B cell (primary cell): ENCODE data around the gene REEP6. TPM values are rescaled to one million over a fixed set of nuclear protein-coding genes. Genes with fewer than 3 reads are reported as not detected.

Experiments
- ATAC-seq: fragments of 200-7000 bp; cut with Tn5 transposase; one replicate; pipeline ENCODE4 v1.10.0; 2021; ENCODE audit warnings: low read depth, mild to moderate bottlenecking, moderate number of reproducible peaks, moderate library complexity
- CTCF ChIA-PET: fragments of 350-600 bp; sonication (Branson Sonifier 250); formaldehyde crosslinking; loops from one replicate; lab custom pipeline; 2021; ENCODE audit warnings: antibody characterized with exemption, inconsistent platforms; lab: Charles Lee
- POLR2A ChIA-PET: fragments of 350-600 bp; sonication (Branson Sonifier 250); formaldehyde crosslinking; loops from one replicate; lab custom pipeline; 2021; ENCODE audit warnings: antibody characterized with exemption; lab: Charles Lee
- DNase-seq: peaks from one replicate; pipeline ENCODE4 v3.0.0; 2013
- H2AFZ ChIP-seq: 2 replicates; pipeline ENCODE4 v1.6.1; 2012; ENCODE audit warnings: mild to moderate bottlenecking, low read depth, low read length; ENCODE audit not compliant: insufficient read depth, poor library complexity, severe bottlenecking
- H3K27ac ChIP-seq, 2 donors: 1 replicate in 1 of 2; 2 replicates in 1 of 2; pipeline ENCODE4 v1.5.1; 2012 to 2013; ENCODE audit warnings: low read length in 2 of 2, mild to moderate bottlenecking in 2 of 2, moderate library complexity in 1 of 2
- H3K27me3 ChIP-seq, 4 experiments: fragments of 200-600 bp in 1 of 4; sonication (generic) in 1 of 4; replicated peaks in 1 of 4; 1 replicate in 2 of 4; 2 replicates in 2 of 4; pipeline versions ENCODE4 v1.6.1 to v1.7.0; 2013 to 2016; ENCODE audit warnings: low read length in 3 of 4, mild to moderate bottlenecking in 2 of 4, mixed read lengths in 1 of 4, moderate library complexity in 1 of 4; ENCODE audit not compliant: insufficient read depth in 4 of 4, control insufficient read depth in 3 of 4; ENCODE audit errors: control extremely low read depth in 1 of 4
- H3K36me3 ChIP-seq, 2 experiments: replicated peaks in 1 of 2; 1 replicate in 1 of 2; 2 replicates in 1 of 2; pipeline versions ENCODE4 v1.6.1 to v1.7.1; 2013; ENCODE audit warnings: low read length in 1 of 2; ENCODE audit not compliant: insufficient read depth in 2 of 2, control insufficient read depth in 1 of 2; ENCODE audit errors: control extremely low read depth in 1 of 2, extremely low read depth in 1 of 2
- H3K4me1 ChIP-seq, 2 donors: fragments of 200-600 bp in 1 of 2; sonication (generic) in 1 of 2; 1 replicate in 1 of 2; 2 replicates in 1 of 2; pipeline versions ENCODE4 v1.5.1 to v1.6.1; 2013 to 2017; ENCODE audit warnings: low read length in 2 of 2; ENCODE audit not compliant: control insufficient read depth in 2 of 2, insufficient read depth in 2 of 2
- H3K4me2 ChIP-seq: replicated peaks from 2 replicates; pipeline ENCODE3; 2012; ENCODE audit warnings: mild to moderate bottlenecking, low read depth, low read length; ENCODE audit not compliant: poor library complexity, severe bottlenecking
- H3K4me3 ChIP-seq, 5 experiments: fragments of 200-600 bp in 1 of 5; sonication (generic) in 1 of 5; 1 replicate in 3 of 5; 2 replicates in 2 of 5; pipeline versions ENCODE4 v1.5.1 to v1.7.0; 2011 to 2016; ENCODE audit warnings: low read length in 4 of 5, mild to moderate bottlenecking in 4 of 5, low read depth in 2 of 5, control low read depth in 1 of 5, moderate library complexity in 1 of 5; ENCODE audit not compliant: insufficient read depth in 1 of 5; ENCODE audit errors: control extremely low read depth in 1 of 5, extremely low read depth in 1 of 5
- H3K79me2 ChIP-seq: fragments of 200-600 bp; sonication (generic); one replicate; pipeline ENCODE4 v1.6.0; 2016; ENCODE audit warnings: low read length; ENCODE audit not compliant: control insufficient read depth, insufficient read depth
- H3K9ac ChIP-seq: fragments of 200-600 bp; sonication (generic); 2 replicates; pipeline ENCODE4 v1.6.1; 2017; ENCODE audit warnings: mild to moderate bottlenecking, low read length, moderate library complexity
- H3K9me3 ChIP-seq, 3 donors: one replicate each; pipeline versions ENCODE4 v1.6.1 to v1.7.1; 2013; ENCODE audit warnings: low read length in 2 of 3; ENCODE audit not compliant: control insufficient read depth in 2 of 3, insufficient read depth in 1 of 3; ENCODE audit errors: control extremely low read depth in 1 of 3
- H4K20me1 ChIP-seq: 2 replicates; pipeline ENCODE4 v1.6.0; 2012; ENCODE audit warnings: mild to moderate bottlenecking, low read length; ENCODE audit not compliant: insufficient read depth, control insufficient read depth, poor library complexity, severe bottlenecking
- H3K27ac Mint-ChIP-seq: one replicate; pipeline ENCODE4 v1.8.0; 2021; ENCODE audit warnings: mixed read lengths
- H3K27me3 Mint-ChIP-seq: one replicate; pipeline ENCODE4 v1.8.0; 2021; ENCODE audit warnings: mixed read lengths
- H3K4me1 Mint-ChIP-seq: one replicate; pipeline ENCODE4 v1.8.0; 2021; ENCODE audit warnings: mixed read lengths
- H3K4me3 Mint-ChIP-seq: one replicate; pipeline ENCODE4 v1.8.0; 2021; ENCODE audit warnings: mixed read lengths
- H3K9me3 Mint-ChIP-seq: one replicate; pipeline ENCODE4 v1.8.0; 2022; ENCODE audit warnings: mixed read lengths; ENCODE audit not compliant: insufficient read depth
- CTCF ChIP-seq: fragments of 200-600 bp; IDR thresholded peaks from one replicate; pipeline ENCODE4 v1.8.0; 2022; ENCODE audit warnings: antibody characterized with exemption, mild to moderate bottlenecking
- EZH2 ChIP-seq: IDR thresholded peaks from 2 replicates; pipeline ENCODE4 v1.6.1; 2012; ENCODE audit warnings: borderline replicate concordance, low read depth, mild to moderate bottlenecking, moderate library complexity, low read length; ENCODE audit not compliant: insufficient read depth, poor library complexity, severe bottlenecking
- WGBS: methylation state at CpG from one replicate; pipeline ENCODE4 v1.1.5; 2013; ENCODE audit warnings: missing lambda C conversion rate; ENCODE audit not compliant: insufficient coverage; 5-methylcytosine and 5-hydroxymethylcytosine counted together
- intact Hi-C: fragments of 100-400 bp; cut with micrococcal nuclease; formaldehyde crosslinking; loops from one replicate; pipeline ENCODE4 v1.10.0; 2022
- polyA plus RNA-seq: library from polyadenylated mRNA; depleted of rRNA; stranded (reverse); fragments of >200 nt; gene quantifications from 2 replicates; pipeline ENCODE4 v1.2.3, GENCODE V29; 2012
- total RNA-seq, 2 donors: library from RNA; stranded (reverse); fragments of 120-200 nt in 1 of 2; gene quantifications; 1 replicate in 1 of 2; 2 replicates in 1 of 2; pipeline versions ENCODE4 v1.2.3 to v1.2.4, GENCODE V29; 2013 to 2022

REEP6 gene
- total and polyA plus RNA-seq, 2 donors (not counting 1 experiment from before 2014, with no cell fraction given) = 0.64 to 1.1 TPM

GRCh38 chr19:1509602-1510441, 18.8 kb downstream of the REEP6 start:
- H3K36me3 ChIP-seq = no peaks in the 10 kb centered on the region
- WGBS = 55% methylated on average over 6 of the region's 11 CpGs
- TF ChIP-seq CTCF (no peak), EZH2 (no peak)
- DNase-seq (no peak), ATAC-seq (no peak)
- peaks cover 0 to 56% (median 7%) of the 10 kb centered on the region in 3 donors for H3K9me3 ChIP-seq
- H3K9ac ChIP-seq = no peak overlapping the region
- no peaks in the 10 kb centered on the region for H3K79me2 ChIP-seq
- Mint-ChIP-seq H3K9me3 (no peaks in the 10 kb centered on the region), H3K4me3 (no peak overlapping the region), H3K4me1 (peaks cover 11% of the 10 kb centered on the region), H3K27ac (no peak overlapping the region), H3K27me3 (peaks cover 38% of the 10 kb centered on the region)
- no peak overlapping the region for H3K27ac ChIP-seq
- intact Hi-C loops = no loop called here
- no peaks in the 10 kb centered on the region for H4K20me1 ChIP-seq
- POLR2A ChIA-PET = interaction anchor here (0.6 kb wide), 1 partner anchor 429 kb away, joined by 5 read pairs; no protein-coding TSS in a partner anchor
- no peak overlapping the region for H3K4me3 ChIP-seq
- H3K4me1 ChIP-seq = peaks cover 21 to 22% of the 10 kb centered on the region in 2 donors
- CTCF ChIA-PET = no interaction called here
- no peak overlapping the region for H2AFZ ChIP-seq
- no peak overlapping the region for H3K4me2 ChIP-seq
- peaks cover 0 to 76% (median 16%) of the 10 kb centered on the region in 4 experiments for H3K27me3 ChIP-seq

GRCh38 chr19:1510442-1510806, 19.4 kb downstream of the REEP6 start:
- Mint-ChIP-seq H3K27ac (no peak overlapping the region), H3K4me3 (no peak overlapping the region), H3K9me3 (no peaks in the 10 kb centered on the region), H3K4me1 (peaks cover 11% of the 10 kb centered on the region), H3K27me3 (peaks cover 37% of the 10 kb centered on the region)
- H3K27me3 ChIP-seq = peaks cover 0 to 76% (median 18%) of the 10 kb centered on the region in 4 experiments
- peaks cover 0 to 51% (median 7%) of the 10 kb centered on the region in 3 donors for H3K9me3 ChIP-seq
- peaks cover 21 to 22% of the 10 kb centered on the region in 2 donors for H3K4me1 ChIP-seq
- TF ChIP-seq EZH2 (no peak), CTCF (no peak)
- CTCF ChIA-PET = no interaction called here
- no peak overlapping the region for H3K4me2 ChIP-seq
- H3K36me3 ChIP-seq = no peaks in the 10 kb centered on the region
- intact Hi-C loops = no loop called here
- H2AFZ ChIP-seq = no peak overlapping the region
- WGBS = 42% methylated on average over 23 of the region's 25 CpGs
- no peaks in the 10 kb centered on the region for H3K79me2 ChIP-seq
- DNase-seq (no peak), ATAC-seq (no peak)
- no peaks in the 10 kb centered on the region for H4K20me1 ChIP-seq
- no peak overlapping the region for H3K4me3 ChIP-seq
- H3K9ac ChIP-seq = no peak overlapping the region
- no peak overlapping the region for H3K27ac ChIP-seq
- POLR2A ChIA-PET = no interaction called here
